Stimulated activated CD4-positive, alpha-beta T cell treated with anti-CD3 and anti-CD28 coated beads, TNF-alpha, amount 100 ng/mL, for 24 hours (primary cell): ENCODE measurements around the gene ACADSB.

Experiments
- DNase-seq, 3 experiments: peaks; one replicate each; pipeline ENCODE4 v3.0.0-alpha.2; 2020; ENCODE audit warnings: low read depth in 3 of 3

Gene ACADSB

DNA sequence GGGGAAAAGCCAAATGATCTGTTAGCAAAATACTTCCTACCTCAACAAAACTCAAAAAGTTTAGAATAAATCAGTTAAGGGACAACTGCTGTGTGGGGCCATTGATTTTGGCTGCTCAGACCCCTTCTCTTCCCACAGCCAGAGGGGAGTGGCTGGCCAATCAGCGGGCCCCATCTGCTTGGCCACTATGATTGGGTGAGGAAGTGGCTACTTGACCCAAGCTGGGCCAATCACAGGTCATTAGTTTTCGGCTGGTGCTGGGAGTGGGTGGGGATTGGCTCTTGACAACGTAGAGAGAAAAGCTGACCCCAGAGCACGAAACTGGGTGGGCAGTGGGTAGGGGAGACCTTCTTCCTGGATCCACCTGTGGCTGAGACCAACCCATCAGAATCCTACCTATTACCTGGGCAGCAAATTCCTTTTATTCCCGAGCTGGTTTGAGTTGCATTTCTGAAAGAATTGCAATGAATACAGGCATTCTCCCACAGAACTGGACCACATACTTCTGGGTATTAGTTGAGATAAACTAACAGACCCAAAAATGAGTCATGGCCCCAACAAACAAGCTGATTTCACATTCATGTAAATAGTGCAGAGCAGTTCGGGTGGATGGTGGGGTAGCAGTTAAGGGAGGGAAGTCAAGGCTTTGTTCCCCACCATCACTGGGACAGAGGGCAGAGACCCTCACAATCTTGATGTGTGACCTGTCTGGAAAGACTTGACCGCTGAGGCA, 91.4 kb downstream of the ACADSB start:
- DNase-seq = no peak

DNA sequence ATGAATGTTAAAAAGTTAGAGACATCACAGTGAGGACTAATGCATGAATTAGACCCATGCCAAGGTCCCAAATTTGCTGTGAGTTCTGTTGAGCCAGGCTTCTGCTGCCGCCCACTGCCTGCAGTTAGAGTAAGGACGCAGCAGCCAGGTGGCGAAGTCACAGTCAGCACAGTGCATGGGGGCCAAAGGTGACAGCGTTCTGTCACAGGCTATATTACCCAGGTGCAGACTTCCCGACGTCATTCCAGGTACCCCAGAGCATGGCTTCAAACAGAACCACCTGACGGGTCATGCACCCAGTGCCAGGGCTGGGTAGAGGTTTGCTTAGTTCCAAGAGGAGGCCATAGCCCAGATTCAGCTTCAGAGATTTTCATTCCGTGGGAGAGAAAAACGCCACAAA, 93.1 kb downstream of the ACADSB start:
- DNase-seq = no peak

DNA sequence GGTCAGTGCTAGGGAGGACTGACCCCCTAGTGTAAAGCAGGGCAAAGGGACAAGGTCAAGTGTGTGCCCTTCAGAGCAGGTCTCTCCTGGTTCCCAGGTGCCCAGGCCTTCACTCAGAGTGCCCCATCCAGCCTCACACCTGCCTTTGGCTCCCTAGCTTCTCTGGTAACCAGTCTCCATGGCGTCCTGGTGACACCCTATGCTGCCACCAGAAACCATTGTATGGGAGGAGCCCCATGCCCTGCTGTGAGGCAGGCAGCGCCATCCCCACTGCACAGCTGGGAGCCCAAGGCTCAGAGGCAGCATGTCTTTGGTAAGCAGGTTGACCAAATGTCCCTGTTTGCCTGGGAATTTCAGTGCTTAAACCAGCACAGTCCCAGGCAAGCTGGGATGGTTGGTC, 93.9 kb downstream of the ACADSB start:
- no peak for DNase-seq

DNA sequence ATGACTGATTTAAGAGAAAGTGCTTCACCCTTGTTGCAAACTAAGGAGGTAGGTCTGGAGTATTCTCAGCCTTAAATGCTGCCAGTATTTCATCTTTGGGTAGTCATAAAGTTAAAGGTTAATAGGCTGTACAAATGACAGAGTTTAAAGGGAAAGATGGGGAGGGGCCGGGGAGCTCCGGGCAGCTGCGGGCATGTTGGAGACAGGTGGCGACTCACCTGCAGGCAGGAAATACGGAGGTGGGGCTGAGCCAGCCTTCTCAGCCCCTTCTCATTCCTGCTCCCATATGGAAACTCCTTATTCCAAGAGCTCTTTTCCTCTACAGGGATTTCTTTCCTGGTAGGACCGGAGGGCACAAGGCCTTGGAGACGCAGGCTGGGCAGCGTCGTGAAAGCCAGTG, 95.1 kb downstream of the ACADSB start:
- no peak for DNase-seq
